ENCODE results near the gene GPC6.

GPC6 gene

GRCh38 chr13:93951108-93951507 lies 724.5 kb downstream of the GPC6 start:
- in situ Hi-C loops (cut with HindIII; ENCODE audit: low sequenced_read_pairs): no loop called here

- in situ Hi-C loops (cut with HindIII; ENCODE audit: low sequenced_read_pairs): no loop called here
Measured at GRCh38 chr13:93951951-93952350, 725.3 kb downstream of the GPC6 start.

- in situ Hi-C loops (cut with HindIII; ENCODE audit: low sequenced_read_pairs): no loop called here
Measured at GRCh38 chr13:93953841-93954240, 727.2 kb downstream of the GPC6 start.

GRCh38 chr13:93955904-93956303 lies 729.3 kb downstream of the GPC6 start:
- in situ Hi-C loops (cut with HindIII; ENCODE audit: low sequenced_read_pairs): no loop called here

- in situ Hi-C loops (cut with HindIII; ENCODE audit: low sequenced_read_pairs): no loop called here
Measured at GRCh38 chr13:93956426-93956825, 729.8 kb downstream of the GPC6 start.

GRCh38 chr13:93957371-93957770 lies 730.8 kb downstream of the GPC6 start:
- in situ Hi-C loops (cut with HindIII; ENCODE audit: low sequenced_read_pairs): no loop called here

- in situ Hi-C loops (cut with HindIII; ENCODE audit: low sequenced_read_pairs): no loop called here
Measured at GRCh38 chr13:93959796-93960533, 733.4 kb downstream of the GPC6 start.

- in situ Hi-C loops (cut with HindIII; ENCODE audit: low sequenced_read_pairs): no loop called here
Measured at GRCh38 chr13:93963266-93964145, 736.9 kb downstream of the GPC6 start.

- in situ Hi-C loops (cut with HindIII; ENCODE audit: low sequenced_read_pairs): no loop called here
Measured at GRCh38 chr13:93964146-93964512, 737.5 kb downstream of the GPC6 start.

GRCh38 chr13:93965587-93965986 lies 739.0 kb downstream of the GPC6 start:
- in situ Hi-C loops (cut with HindIII; ENCODE audit: low sequenced_read_pairs): no loop called here

- in situ Hi-C loops (cut with HindIII; ENCODE audit: low sequenced_read_pairs): no loop called here
Measured at GRCh38 chr13:93966267-93966936, 739.8 kb downstream of the GPC6 start.

GRCh38 chr13:93967286-93967685 lies 740.7 kb downstream of the GPC6 start:
- in situ Hi-C loops (cut with HindIII; ENCODE audit: low sequenced_read_pairs): no loop called here

GRCh38 chr13:93975242-93975641 lies 748.6 kb downstream of the GPC6 start:
- in situ Hi-C loops (cut with HindIII; ENCODE audit: low sequenced_read_pairs): no loop called here

GRCh38 chr13:93976528-93976927 lies 749.9 kb downstream of the GPC6 start:
- in situ Hi-C loops (cut with HindIII; ENCODE audit: low sequenced_read_pairs): no loop called here

GRCh38 chr13:93977986-93978385 lies 751.4 kb downstream of the GPC6 start:
- in situ Hi-C loops (cut with HindIII; ENCODE audit: low sequenced_read_pairs): no loop called here

GRCh38 chr13:93981426-93981977 lies 754.9 kb downstream of the GPC6 start:
- in situ Hi-C loops (cut with HindIII; ENCODE audit: low sequenced_read_pairs): loop anchor here (5.0 kb wide), 1 partner anchor 54 kb away; no protein-coding TSS in a partner anchor

- in situ Hi-C loops (cut with HindIII; ENCODE audit: low sequenced_read_pairs): loop anchor here (5.0 kb wide), 1 partner anchor 55 kb away; no protein-coding TSS in a partner anchor
Measured at GRCh38 chr13:93982179-93982918, 755.7 kb downstream of the GPC6 start.

- in situ Hi-C loops (cut with HindIII; ENCODE audit: low sequenced_read_pairs): loop anchor here (5.0 kb wide), 1 partner anchor 57 kb away; no protein-coding TSS in a partner anchor
Measured at GRCh38 chr13:93984052-93984451, 757.4 kb downstream of the GPC6 start.

GRCh38 chr13:93984876-93985275 lies 758.3 kb downstream of the GPC6 start:
- in situ Hi-C loops (cut with HindIII; ENCODE audit: low sequenced_read_pairs): loop anchor here (5.0 kb wide), 1 partner anchor 58 kb away; no protein-coding TSS in a partner anchor

- in situ Hi-C loops (cut with HindIII; ENCODE audit: low sequenced_read_pairs): no loop called here
Measured at GRCh38 chr13:93987458-93987857, 760.9 kb downstream of the GPC6 start.
